ENCODE data around the gene ANKRD34C.

DNA sequence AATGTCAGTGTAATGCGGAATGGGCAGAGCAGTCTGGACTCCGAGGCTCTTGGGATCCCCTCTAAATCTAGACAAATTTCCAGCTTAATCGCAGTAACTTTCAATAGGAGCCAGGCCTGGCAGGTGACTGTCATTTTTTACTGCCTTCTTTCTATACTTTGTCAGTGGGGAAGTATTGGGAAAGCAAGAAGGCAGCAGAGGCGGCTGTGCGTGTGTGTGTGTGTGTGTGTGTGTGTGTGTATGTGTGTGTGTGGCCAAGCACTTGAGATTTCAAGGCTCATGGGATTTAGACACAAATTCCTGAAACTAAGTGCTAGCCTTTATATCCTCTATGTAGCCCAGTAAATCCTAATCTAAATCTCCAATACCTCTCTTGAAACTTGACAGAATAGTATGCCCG lies 49.3 kb upstream of the ANKRD34C start:
- TF ChIP-seq, protein P1, sequence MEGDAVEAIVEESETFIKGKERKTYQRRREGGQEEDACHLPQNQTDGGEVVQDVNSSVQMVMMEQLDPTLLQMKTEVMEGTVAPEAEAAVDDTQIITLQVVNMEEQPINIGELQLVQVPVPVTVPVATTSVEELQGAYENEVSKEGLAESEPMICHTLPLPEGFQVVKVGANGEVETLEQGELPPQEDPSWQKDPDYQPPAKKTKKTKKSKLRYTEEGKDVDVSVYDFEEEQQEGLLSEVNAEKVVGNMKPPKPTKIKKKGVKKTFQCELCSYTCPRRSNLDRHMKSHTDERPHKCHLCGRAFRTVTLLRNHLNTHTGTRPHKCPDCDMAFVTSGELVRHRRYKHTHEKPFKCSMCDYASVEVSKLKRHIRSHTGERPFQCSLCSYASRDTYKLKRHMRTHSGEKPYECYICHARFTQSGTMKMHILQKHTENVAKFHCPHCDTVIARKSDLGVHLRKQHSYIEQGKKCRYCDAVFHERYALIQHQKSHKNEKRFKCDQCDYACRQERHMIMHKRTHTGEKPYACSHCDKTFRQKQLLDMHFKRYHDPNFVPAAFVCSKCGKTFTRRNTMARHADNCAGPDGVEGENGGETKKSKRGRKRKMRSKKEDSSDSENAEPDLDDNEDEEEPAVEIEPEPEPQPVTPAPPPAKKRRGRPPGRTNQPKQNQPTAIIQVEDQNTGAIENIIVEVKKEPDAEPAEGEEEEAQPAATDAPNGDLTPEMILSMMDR (IDR thresholded peaks at IDR 0.05; ENCODE audit: low read depth, low read length, poor library complexity, severe bottlenecking): no peak
- no peak for TF ChIP-seq EZH2phosphoT487 (IDR thresholded peaks at IDR 0.05; ENCODE audit: borderline replicate concordance, low read length)

All from DOHH2 (cell line).